DOHH2 (cell line): Measurements from ENCODE around the gene PIM3.
A peak's percentile ranks its signal among the peaks of the same experiment; 100 is the strongest.

Experiments used
- H3F3A ChIP-seq: fragments of 200-600 bp; sonication (generic), shearing (Covaris generic); 2 replicates; pipeline ENCODE4 v1.6.0; 2016; ENCODE audit warnings: antibody characterized with exemption, mild to moderate bottlenecking; ENCODE audit not compliant: control insufficient read depth, insufficient read depth
- H3K27ac ChIP-seq: fragments of 200-600 bp; sonication (generic); 2 replicates; pipeline ENCODE4 v1.5.1; 2014; ENCODE audit warnings: low read depth, mild to moderate bottlenecking, low read length, moderate library complexity
- H3K27me3 ChIP-seq: fragments of 200-600 bp; sonication (generic); 2 replicates; pipeline ENCODE4 v1.6.1; 2014; ENCODE audit warnings: mild to moderate bottlenecking, low read length, mixed read lengths; ENCODE audit not compliant: control insufficient read depth
- H3K36me3 ChIP-seq: fragments of 200-600 bp; sonication (generic); 2 replicates; pipeline ENCODE4 v1.6.1; 2014; ENCODE audit warnings: mild to moderate bottlenecking, low read length, moderate library complexity, mixed read lengths; ENCODE audit not compliant: control insufficient read depth
- H3K4me1 ChIP-seq: fragments of 200-600 bp; sonication (generic); 2 replicates; pipeline ENCODE4 v1.6.1; 2014; ENCODE audit warnings: mild to moderate bottlenecking, low read length, mixed read lengths; ENCODE audit not compliant: control insufficient read depth
- H3K4me2 ChIP-seq: fragments of 200-600 bp; sonication (generic); 2 replicates; pipeline ENCODE4 v1.6.0; 2014; ENCODE audit warnings: mild to moderate bottlenecking, low read length, moderate library complexity
- H3K4me3 ChIP-seq: fragments of 200-600 bp; sonication (generic); 2 replicates; pipeline ENCODE4 v1.5.1; 2014; ENCODE audit warnings: mild to moderate bottlenecking, low read length, mixed read lengths
- H3K79me2 ChIP-seq: fragments of 200-600 bp; sonication (generic); 2 replicates; pipeline ENCODE4 v1.6.1; 2014; ENCODE audit warnings: mild to moderate bottlenecking, low read length, mixed read lengths; ENCODE audit not compliant: control insufficient read depth
- H3K9me2 ChIP-seq: fragments of 200-600 bp; sonication (generic); replicated peaks from 2 replicates; pipeline ENCODE4 v1.6.1; 2014; ENCODE audit warnings: mild to moderate bottlenecking, low read length, mixed read lengths; ENCODE audit not compliant: control insufficient read depth
- H3K9me3 ChIP-seq: fragments of 200-600 bp; sonication (generic); 2 replicates; pipeline ENCODE4 v1.6.1; 2014; ENCODE audit warnings: antibody characterized with exemption, low read length, mixed read lengths; ENCODE audit not compliant: control insufficient read depth, insufficient read depth
- H4K20me1 ChIP-seq: fragments of 200-600 bp; sonication (generic); 2 replicates; pipeline ENCODE4 v1.6.0; 2014; ENCODE audit warnings: low read depth, mild to moderate bottlenecking, antibody characterized with exemption, low read length, moderate library complexity; ENCODE audit not compliant: control insufficient read depth, insufficient read depth
- EZH2phosphoT487 ChIP-seq: fragments of 200-600 bp; sonication (generic); IDR thresholded peaks from 2 replicates; pipeline ENCODE4 v1.6.1; 2017; ENCODE audit warnings: borderline replicate concordance, mild to moderate bottlenecking, antibody characterized with exemption, low read length, moderate library complexity, mixed read lengths
- TF ChIP-seq, protein P1 (sequence below): fragments of 200-600 bp; sonication (generic); IDR thresholded peaks from one replicate; pipeline ENCODE4 v1.5.1; 2014; ENCODE audit warnings: antibody characterized with exemption, mild to moderate bottlenecking, low read depth, low read length; ENCODE audit not compliant: poor library complexity, severe bottlenecking

PIM3 gene

DNA sequence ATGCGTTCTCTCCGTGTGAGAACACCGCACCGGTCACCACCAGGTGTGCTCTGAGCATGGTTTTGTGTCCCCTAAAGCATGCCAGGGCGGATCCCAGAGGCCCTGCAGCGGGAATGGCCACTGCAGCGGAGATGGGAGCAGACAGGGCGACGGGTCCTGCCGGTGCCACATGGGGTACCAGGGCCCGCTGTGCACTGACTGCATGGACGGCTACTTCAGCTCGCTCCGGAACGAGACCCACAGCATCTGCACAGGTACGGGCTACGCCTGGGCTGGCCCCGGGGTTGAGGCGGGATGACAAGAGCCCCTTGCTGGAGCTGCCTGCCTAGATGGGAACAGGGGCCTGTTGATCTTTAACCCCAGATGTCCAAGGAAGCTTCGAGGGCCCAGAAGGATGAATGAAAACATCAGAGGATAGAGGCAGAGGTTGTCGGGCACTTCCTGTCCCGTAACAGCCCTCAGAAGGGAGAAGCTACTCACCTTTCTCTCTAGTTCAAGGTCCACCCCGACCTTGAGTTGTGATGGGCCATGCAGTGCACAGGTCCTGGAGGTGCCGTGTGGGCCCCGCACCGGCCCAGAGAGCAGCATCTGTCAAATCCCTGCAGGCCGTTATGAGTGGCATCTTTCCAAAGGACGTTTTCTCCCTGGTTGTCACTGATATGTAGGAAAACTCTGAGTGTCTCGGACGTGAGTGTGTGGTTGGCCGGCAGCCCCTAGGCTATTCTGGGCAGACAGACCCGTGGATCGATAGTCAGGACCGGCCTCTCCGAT is 38.9 kb upstream of the PIM3 start:
- H3K4me2 ChIP-seq = peak overlapping the region; percentile 17; the same call in 1 of the 2 replicates
- TF ChIP-seq, protein P1, sequence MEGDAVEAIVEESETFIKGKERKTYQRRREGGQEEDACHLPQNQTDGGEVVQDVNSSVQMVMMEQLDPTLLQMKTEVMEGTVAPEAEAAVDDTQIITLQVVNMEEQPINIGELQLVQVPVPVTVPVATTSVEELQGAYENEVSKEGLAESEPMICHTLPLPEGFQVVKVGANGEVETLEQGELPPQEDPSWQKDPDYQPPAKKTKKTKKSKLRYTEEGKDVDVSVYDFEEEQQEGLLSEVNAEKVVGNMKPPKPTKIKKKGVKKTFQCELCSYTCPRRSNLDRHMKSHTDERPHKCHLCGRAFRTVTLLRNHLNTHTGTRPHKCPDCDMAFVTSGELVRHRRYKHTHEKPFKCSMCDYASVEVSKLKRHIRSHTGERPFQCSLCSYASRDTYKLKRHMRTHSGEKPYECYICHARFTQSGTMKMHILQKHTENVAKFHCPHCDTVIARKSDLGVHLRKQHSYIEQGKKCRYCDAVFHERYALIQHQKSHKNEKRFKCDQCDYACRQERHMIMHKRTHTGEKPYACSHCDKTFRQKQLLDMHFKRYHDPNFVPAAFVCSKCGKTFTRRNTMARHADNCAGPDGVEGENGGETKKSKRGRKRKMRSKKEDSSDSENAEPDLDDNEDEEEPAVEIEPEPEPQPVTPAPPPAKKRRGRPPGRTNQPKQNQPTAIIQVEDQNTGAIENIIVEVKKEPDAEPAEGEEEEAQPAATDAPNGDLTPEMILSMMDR = no peak
- TF ChIP-seq EZH2phosphoT487 = no peak

DNA sequence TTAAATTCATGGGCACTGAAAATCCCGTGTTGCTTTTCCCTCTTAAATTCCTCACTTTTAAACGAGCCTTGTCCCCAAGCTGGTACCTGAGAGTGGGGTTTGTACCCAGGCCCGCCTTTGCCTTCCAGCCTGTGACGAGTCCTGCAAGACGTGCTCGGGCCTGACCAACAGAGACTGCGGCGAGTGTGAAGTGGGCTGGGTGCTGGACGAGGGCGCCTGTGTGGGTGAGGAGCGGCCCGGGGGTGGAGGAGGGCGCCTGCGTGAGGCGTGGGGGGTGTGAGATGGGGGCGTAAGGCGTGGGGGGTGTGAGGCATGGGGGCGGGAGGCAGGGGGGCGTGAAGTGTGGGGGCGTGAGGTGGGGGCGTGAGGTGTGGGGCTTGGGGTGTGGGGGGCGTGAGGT is 38.1 kb upstream of the PIM3 start:
- H3K79me2 ChIP-seq = peaks cover 50% of the 10 kb centered on the region
- peak overlapping the region; percentile 17; the same call in 1 of the 2 replicates for H3K4me2 ChIP-seq
- TF ChIP-seq, protein P1 = no peak
- peaks cover 35% of the 10 kb centered on the region for H3F3A ChIP-seq
- H3K36me3 ChIP-seq = peaks cover 66% of the 10 kb centered on the region
- no peaks in the 10 kb centered on the region for H3K9me2 ChIP-seq
- H3K27me3 ChIP-seq = no peaks in the 10 kb centered on the region
- H3K9me3 ChIP-seq = no peaks in the 10 kb centered on the region
- H4K20me1 ChIP-seq = no peaks in the 10 kb centered on the region; the same call in 1 of the 2 replicates
- H3K27ac ChIP-seq = peak overlapping the region; percentile 30
- H3K4me1 ChIP-seq = peaks cover 77% of the 10 kb centered on the region
- no peak overlapping the region for H3K4me3 ChIP-seq

More for the DNA sequence above, 38.9 kb upstream of the PIM3 start:
- Histone ChIP-seq H3K4me1 (peaks cover 81% of the 10 kb centered on the region), H3K27me3 (no peaks in the 10 kb centered on the region), H3K36me3 (peaks cover 60% of the 10 kb centered on the region), H3K79me2 (peaks cover 58% of the 10 kb centered on the region), H3K27ac (peak overlapping the region; percentile 30; the same call in 1 of the 2 replicates), H3K9me3 (no peaks in the 10 kb centered on the region), H4K20me1 (no peaks in the 10 kb centered on the region; the same call in 1 of the 2 replicates), H3K9me2 (no peaks in the 10 kb centered on the region), H3K4me3 (no peak overlapping the region), H3F3A (peaks cover 33% of the 10 kb centered on the region)

DNA sequence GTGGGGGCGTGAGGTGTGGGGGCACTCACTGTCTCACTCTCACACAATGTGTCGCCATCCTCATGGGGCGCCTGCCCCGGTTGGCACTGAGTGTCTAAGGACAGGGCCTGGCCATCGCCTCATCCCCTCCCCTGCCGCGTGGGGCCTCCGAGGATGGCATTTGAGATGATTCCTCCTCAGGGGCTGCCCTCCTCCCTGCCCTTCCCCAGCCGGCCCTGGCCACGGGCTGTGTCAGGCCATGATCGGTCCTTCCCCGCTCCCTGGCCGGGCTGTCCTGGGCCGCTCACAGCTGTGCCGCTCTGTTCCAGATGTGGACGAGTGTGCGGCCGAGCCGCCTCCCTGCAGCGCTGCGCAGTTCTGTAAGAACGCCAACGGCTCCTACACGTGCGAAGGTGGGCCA is 37.6 kb upstream of the PIM3 start:
- Histone ChIP-seq H3K9me3 (no peaks in the 10 kb centered on the region), H3K27ac (peak overlapping the region; percentile 99), H3K9me2 (no peaks in the 10 kb centered on the region), H3K27me3 (no peaks in the 10 kb centered on the region), H3K79me2 (peaks cover 46% of the 10 kb centered on the region), H3K4me2 (peak overlapping the region; percentile 99), H3K36me3 (peaks cover 68% of the 10 kb centered on the region), H3K4me3 (peak overlapping the region; percentile 62), H4K20me1 (no peaks in the 10 kb centered on the region; the same call in 1 of the 2 replicates), H3K4me1 (peaks cover 77% of the 10 kb centered on the region), H3F3A (peaks cover 36% of the 10 kb centered on the region)
- TF ChIP-seq EZH2phosphoT487 = no peak
- TF ChIP-seq, protein P1 = no peak
